Stimulated activated naive CD4-positive, alpha-beta T cell (primary cell): ENCODE results near the gene MACROD2.
"Not testable (repeated sequence)": the region's sequence is repeated elsewhere in the genome, so short reads cannot be mapped to it uniquely, and the experiment has no call there.

Source experiments
- DNase-seq, 6 experiments: peaks; one replicate each; lab custom pipeline; 2025; lab: John Stamatoyannopoulos, UW

Gene MACROD2

GRCh38 chr20:13995086-13995665, at the start of gene MACROD2:
TSS of gene MACROD2 (plus strand) at chr20:13995516.
- DNase-seq: peak in 4 of 6 experiments; percentile 2 to 24 (median 4)

GRCh38 chr20:13947719-13948118, 47.6 kb upstream of the MACROD2 start:
- DNase-seq: no peak

- DNase-seq: no peak
Observed at GRCh38 chr20:13953227-13953626, 42.1 kb upstream of the MACROD2 start.

GRCh38 chr20:13960119-13960518, 35.2 kb upstream of the MACROD2 start:
- DNase-seq: no peak

- no peak for DNase-seq
Observed at GRCh38 chr20:13960525-13960924, 34.8 kb upstream of the MACROD2 start.

- no peak for DNase-seq
Observed at GRCh38 chr20:13984211-13984610, 11.1 kb upstream of the MACROD2 start.

- DNase-seq: no peak
Observed at GRCh38 chr20:13990465-13990864, 4.9 kb upstream of the MACROD2 start, which contains the start of gene SEL1L2. TSS of gene SEL1L2 (minus strand) at chr20:13990614. CDS start at chr20:13990534, 80 bp downstream.

GRCh38 chr20:13991311-13991710, 4.0 kb upstream of the MACROD2 start:
- no peak for DNase-seq

GRCh38 chr20:13991955-13992354, 3.4 kb upstream of the MACROD2 start:
- not testable (repeated sequence) for DNase-seq

- DNase-seq: no peak
Observed at GRCh38 chr20:13995841-13996240, 525 bp downstream of the MACROD2 start.

- DNase-seq: no peak
Observed at GRCh38 chr20:13996265-13996664, 949 bp downstream of the MACROD2 start.

GRCh38 chr20:14000917-14001316, 5.6 kb downstream of the MACROD2 start:
- DNase-seq: no peak

GRCh38 chr20:14005996-14006395, 10.7 kb downstream of the MACROD2 start:
- DNase-seq: no peak

- DNase-seq: no peak
Observed at GRCh38 chr20:14009208-14009607, 13.9 kb downstream of the MACROD2 start.

GRCh38 chr20:14012671-14013070, 17.4 kb downstream of the MACROD2 start:
- DNase-seq: no peak

- no peak for DNase-seq
Observed at GRCh38 chr20:14030991-14031390, 35.7 kb downstream of the MACROD2 start.

- DNase-seq: no peak
Observed at GRCh38 chr20:14033310-14033709, 38.0 kb downstream of the MACROD2 start.

GRCh38 chr20:14036567-14036966, 41.3 kb downstream of the MACROD2 start:
- no peak for DNase-seq

- not testable (repeated sequence) for DNase-seq
Observed at GRCh38 chr20:14044712-14045276, 49.5 kb downstream of the MACROD2 start.

GRCh38 chr20:14046534-14046933, 51.2 kb downstream of the MACROD2 start:
- no peak for DNase-seq

- no peak for DNase-seq
Observed at GRCh38 chr20:14049111-14049510, 53.8 kb downstream of the MACROD2 start.

GRCh38 chr20:14051454-14051853, 56.1 kb downstream of the MACROD2 start:
- no peak for DNase-seq

GRCh38 chr20:14055127-14055742, 59.9 kb downstream of the MACROD2 start:
- DNase-seq: no peak

- no peak for DNase-seq
Observed at GRCh38 chr20:14062171-14062570, 66.9 kb downstream of the MACROD2 start.
